Activated CD8-positive, alpha-beta T cell treated with anti-CD3 and anti-CD28 coated beads for 36 hours (primary cell): ENCODE data around the gene PPP1R3A. TPM values are rescaled to one million over a fixed set of nuclear protein-coding genes. Genes with fewer than 3 reads are reported as not detected.

Source experiments
- ATAC-seq: fragments of 200-7000 bp; cut with Tn5 transposase; one replicate; pipeline ENCODE4 v1.10.0; 2021; ENCODE audit warnings: mild to moderate bottlenecking, moderate library complexity
- CTCF ChIA-PET: fragments of 350-600 bp; sonication (Branson Sonifier 250); formaldehyde crosslinking; loops from one replicate; lab custom pipeline; 2021; ENCODE audit warnings: antibody characterized with exemption; lab: Charles Lee
- POLR2A ChIA-PET: fragments of 350-600 bp; sonication (Branson Sonifier 250); formaldehyde crosslinking; loops from one replicate; lab custom pipeline; 2021; ENCODE audit warnings: antibody characterized with exemption; lab: Charles Lee
- DNase-seq: peaks from one replicate; pipeline ENCODE4 v3.0.0-alpha.2; 2020
- H3K27ac Mint-ChIP-seq: one replicate; pipeline ENCODE4 v1.8.0; 2021; ENCODE audit warnings: mild to moderate bottlenecking, mixed read lengths
- H3K27me3 Mint-ChIP-seq: one replicate; pipeline ENCODE4 v1.8.0; 2021; ENCODE audit warnings: mixed read lengths
- H3K36me3 Mint-ChIP-seq: one replicate; pipeline ENCODE4 v1.8.0; 2021; ENCODE audit warnings: low read depth, mixed read lengths
- H3K4me1 Mint-ChIP-seq: one replicate; pipeline ENCODE4 v1.8.0; 2021; ENCODE audit warnings: low read depth, mixed read lengths
- H3K4me3 Mint-ChIP-seq: one replicate; pipeline ENCODE4 v1.8.0; 2021; ENCODE audit warnings: mild to moderate bottlenecking, moderate library complexity, mixed read lengths
- H3K9me3 Mint-ChIP-seq: one replicate; pipeline ENCODE4 v1.8.0; 2021; ENCODE audit warnings: mixed read lengths
- intact Hi-C: fragments of 100-400 bp; cut with micrococcal nuclease; formaldehyde crosslinking; loops from one replicate; pipeline ENCODE4 v1.10.0; 2022
- total RNA-seq, 2 experiments: library from RNA; stranded (reverse); gene quantifications; one replicate each; pipeline ENCODE4 v1.2.3, GENCODE V29; 2021
- TF ChIP-seq, protein P1 (sequence below): fragments of 200-600 bp; IDR thresholded peaks from one replicate; pipeline ENCODE4 v1.8.0; 2022; ENCODE audit warnings: antibody characterized with exemption, mild to moderate bottlenecking

PPP1R3A gene
- total RNA-seq, 2 experiments from 2014 or later = not detected

DNA sequence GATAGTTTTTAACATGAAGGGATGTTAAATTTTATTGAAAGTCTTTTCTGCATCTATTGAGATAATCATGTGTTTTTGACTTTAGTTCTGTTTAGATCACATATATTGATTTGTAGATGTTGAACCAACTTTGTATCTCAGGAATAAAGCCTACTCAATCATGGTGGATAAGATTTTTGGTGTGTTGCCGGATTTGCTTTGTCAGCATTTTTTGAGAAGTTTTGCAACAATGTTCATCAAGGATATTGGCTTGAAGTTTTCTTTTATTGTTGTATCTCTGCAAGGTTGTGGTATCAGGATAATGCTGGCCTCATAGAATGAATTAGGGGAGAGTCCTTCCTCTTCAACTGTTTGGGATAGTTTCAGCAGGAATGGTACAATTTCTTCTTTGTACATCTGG lies 9.3 kb upstream of the PPP1R3A start:
- Mint-ChIP-seq H3K36me3 (no peaks in the 10 kb centered on the region), H3K27ac (no peak overlapping the region), H3K27me3 (no peaks in the 10 kb centered on the region), H3K9me3 (no peaks in the 10 kb centered on the region), H3K4me1 (no peaks in the 10 kb centered on the region), H3K4me3 (no peak overlapping the region)
- ATAC-seq = no peak
- TF ChIP-seq, protein P1, sequence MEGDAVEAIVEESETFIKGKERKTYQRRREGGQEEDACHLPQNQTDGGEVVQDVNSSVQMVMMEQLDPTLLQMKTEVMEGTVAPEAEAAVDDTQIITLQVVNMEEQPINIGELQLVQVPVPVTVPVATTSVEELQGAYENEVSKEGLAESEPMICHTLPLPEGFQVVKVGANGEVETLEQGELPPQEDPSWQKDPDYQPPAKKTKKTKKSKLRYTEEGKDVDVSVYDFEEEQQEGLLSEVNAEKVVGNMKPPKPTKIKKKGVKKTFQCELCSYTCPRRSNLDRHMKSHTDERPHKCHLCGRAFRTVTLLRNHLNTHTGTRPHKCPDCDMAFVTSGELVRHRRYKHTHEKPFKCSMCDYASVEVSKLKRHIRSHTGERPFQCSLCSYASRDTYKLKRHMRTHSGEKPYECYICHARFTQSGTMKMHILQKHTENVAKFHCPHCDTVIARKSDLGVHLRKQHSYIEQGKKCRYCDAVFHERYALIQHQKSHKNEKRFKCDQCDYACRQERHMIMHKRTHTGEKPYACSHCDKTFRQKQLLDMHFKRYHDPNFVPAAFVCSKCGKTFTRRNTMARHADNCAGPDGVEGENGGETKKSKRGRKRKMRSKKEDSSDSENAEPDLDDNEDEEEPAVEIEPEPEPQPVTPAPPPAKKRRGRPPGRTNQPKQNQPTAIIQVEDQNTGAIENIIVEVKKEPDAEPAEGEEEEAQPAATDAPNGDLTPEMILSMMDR = no peak
- intact Hi-C loops = no loop called here
- no peak for DNase-seq
- POLR2A ChIA-PET = no interaction called here
- CTCF ChIA-PET = no interaction called here

DNA sequence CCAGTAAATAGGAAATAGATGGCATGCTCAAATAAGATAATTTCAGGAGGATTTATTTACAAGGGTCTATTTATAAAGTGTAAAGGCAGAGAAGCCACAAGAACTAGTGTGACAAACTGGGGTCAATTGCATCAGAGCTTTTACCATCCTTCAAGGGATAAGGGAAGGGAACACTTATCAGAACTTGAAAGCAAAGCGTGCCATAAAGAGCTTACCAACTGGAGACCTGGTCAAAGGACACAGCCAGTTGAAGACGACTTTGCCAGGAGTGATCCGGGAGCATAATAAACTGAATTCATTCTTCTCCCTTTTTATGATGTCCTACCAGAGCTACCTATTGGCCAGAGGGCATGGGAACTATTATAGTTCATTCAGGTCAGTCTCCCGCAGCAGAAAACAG lies 3.2 kb upstream of the PPP1R3A start:
- DNase-seq (no peak), ATAC-seq (no peak)
- no peak overlapping the region for H3K4me3 Mint-ChIP-seq
- ChIA-PET POLR2A (no interaction called here), CTCF (no interaction called here)
- H3K9me3 Mint-ChIP-seq = no peaks in the 10 kb centered on the region
- TF ChIP-seq, protein P1 = no peak
- no peaks in the 10 kb centered on the region for H3K36me3 Mint-ChIP-seq
- intact Hi-C loops = no loop called here
- no peaks in the 10 kb centered on the region for H3K4me1 Mint-ChIP-seq
- H3K27ac Mint-ChIP-seq = no peak overlapping the region
- H3K27me3 Mint-ChIP-seq = no peaks in the 10 kb centered on the region

DNA sequence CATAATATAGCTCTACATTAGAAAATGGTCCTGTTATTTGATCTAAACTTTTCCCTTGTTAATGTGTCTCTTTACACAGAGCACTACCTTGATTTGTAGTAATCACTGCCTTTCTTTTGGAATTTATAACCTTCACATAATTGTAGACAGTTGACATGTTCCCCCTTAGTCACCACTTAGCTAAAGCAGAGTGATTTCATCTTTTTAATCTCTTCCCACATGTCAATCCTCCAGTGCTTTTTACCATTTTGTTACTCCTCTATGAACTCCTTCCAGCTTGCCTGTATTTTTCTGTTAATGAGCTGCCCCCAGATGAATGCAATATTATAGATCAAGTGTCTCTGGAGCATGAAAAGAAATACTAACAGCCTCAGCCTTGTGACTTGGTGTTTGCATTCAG lies 2.6 kb upstream of the PPP1R3A start:
- ATAC-seq (no peak), DNase-seq (no peak)
- H3K4me1 Mint-ChIP-seq = no peaks in the 10 kb centered on the region
- intact Hi-C loops = no loop called here
- H3K4me3 Mint-ChIP-seq = no peak overlapping the region
- CTCF ChIA-PET = no interaction called here
- H3K9me3 Mint-ChIP-seq = no peaks in the 10 kb centered on the region
- TF ChIP-seq, protein P1 = no peak
- POLR2A ChIA-PET = no interaction called here
- no peaks in the 10 kb centered on the region for H3K36me3 Mint-ChIP-seq
- no peaks in the 10 kb centered on the region for H3K27me3 Mint-ChIP-seq
- no peak overlapping the region for H3K27ac Mint-ChIP-seq

DNA sequence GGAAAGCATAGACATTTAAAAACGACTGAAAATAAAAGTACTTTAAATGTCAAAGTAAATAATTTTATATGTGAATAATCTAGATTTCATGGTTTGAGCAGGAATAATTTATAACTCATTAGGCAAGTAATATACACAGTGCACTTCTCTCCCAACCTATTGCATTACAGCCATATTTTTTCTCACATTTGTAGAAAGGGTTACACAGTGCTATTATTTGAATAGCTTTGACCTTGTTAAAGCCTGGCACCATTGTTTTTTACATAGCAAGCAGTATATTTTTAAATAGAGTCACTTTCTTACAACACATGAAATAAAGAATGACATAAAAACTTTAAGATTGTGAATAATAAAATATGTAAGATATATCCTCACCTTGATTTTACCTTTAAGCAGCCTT lies 969 bp downstream of the PPP1R3A start:
- DNase-seq = no peak

DNA sequence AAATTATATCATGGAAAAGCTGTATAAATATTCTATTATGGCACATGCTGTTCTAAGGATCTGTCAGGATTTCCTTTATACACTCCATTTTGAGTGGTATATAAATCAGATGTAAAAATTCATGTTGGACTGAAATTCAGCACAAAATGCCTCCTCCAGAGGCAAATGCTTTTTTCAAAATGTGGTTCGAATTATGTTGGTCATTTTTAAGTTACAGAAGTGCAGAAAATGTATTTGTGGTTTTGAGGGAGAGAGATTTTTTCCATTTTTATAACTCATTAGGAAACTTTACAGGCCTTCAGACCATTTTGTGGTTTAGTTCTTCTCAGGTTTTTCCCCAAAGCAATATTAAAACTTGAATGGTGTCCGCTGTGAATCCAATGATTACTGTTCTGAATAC lies 2.9 kb downstream of the PPP1R3A start:
- Mint-ChIP-seq H3K4me3 (no peak overlapping the region), H3K27ac (no peak overlapping the region), H3K27me3 (no peaks in the 10 kb centered on the region), H3K36me3 (no peaks in the 10 kb centered on the region), H3K9me3 (no peaks in the 10 kb centered on the region), H3K4me1 (no peaks in the 10 kb centered on the region)
- CTCF ChIA-PET = no interaction called here
- TF ChIP-seq, protein P1 = no peak
- ATAC-seq (no peak), DNase-seq (no peak)
- POLR2A ChIA-PET = no interaction called here
- intact Hi-C loops = no loop called here

More for the DNA sequence above, 969 bp downstream of the PPP1R3A start:
- ATAC-seq = no peak
- Mint-ChIP-seq H3K36me3 (no peaks in the 10 kb centered on the region), H3K4me3 (no peak overlapping the region), H3K27me3 (no peaks in the 10 kb centered on the region), H3K9me3 (no peaks in the 10 kb centered on the region), H3K4me1 (no peaks in the 10 kb centered on the region), H3K27ac (no peak overlapping the region)
- ChIA-PET POLR2A (no interaction called here), CTCF (no interaction called here)
- TF ChIP-seq, protein P1 = no peak
- intact Hi-C loops = no loop called here
